Natural killer cell treated with Interleukin-12 subunit alpha and Interleukin-12 subunit beta and Interleukin-15 and Interleukin-18, amount 100 ng/mL, for 72 hours (primary cell): Measurements from ENCODE around the gene COPE. TPM values are rescaled to one million over a fixed set of nuclear protein-coding genes. Genes with fewer than 3 reads are reported as not detected.

Experiments used
- ATAC-seq, 2 donors: fragments of 150-1000 bp; cut with Tn5 transposase in 1 of 2; sonication (Bioruptor Pico), chemical (Tn5 transposase) in 1 of 2; 2 replicates each; pipeline ENCODE4 v1.10.0; 2021
- DNase-seq: peaks from one replicate; pipeline ENCODE4 v3.0.0; 2022; ENCODE audit warnings: low spot score
- H3K27ac Mint-ChIP-seq, 2 donors: 1 replicate in 1 of 2; 2 replicates in 1 of 2; pipeline ENCODE4 v1.8.0; 2022; ENCODE audit warnings: mixed read lengths in 2 of 2, mild to moderate bottlenecking in 1 of 2, moderate library complexity in 1 of 2
- H3K27me3 Mint-ChIP-seq, 2 donors: 1 replicate in 1 of 2; 2 replicates in 1 of 2; pipeline ENCODE4 v1.8.0; 2022; ENCODE audit warnings: mixed read lengths in 2 of 2
- H3K36me3 Mint-ChIP-seq: one replicate; pipeline ENCODE4 v1.8.0; 2022; ENCODE audit warnings: mixed read lengths
- H3K4me1 Mint-ChIP-seq, 2 donors: 1 replicate in 1 of 2; 2 replicates in 1 of 2; pipeline ENCODE4 v1.8.0; 2022; ENCODE audit warnings: low read depth in 2 of 2, mixed read lengths in 2 of 2, mild to moderate bottlenecking in 1 of 2
- H3K4me3 Mint-ChIP-seq: one replicate; pipeline ENCODE4 v1.8.0; 2022; ENCODE audit warnings: mixed read lengths
- H3K9me3 Mint-ChIP-seq: 2 replicates; pipeline ENCODE4 v1.8.0; 2022; ENCODE audit warnings: mixed read lengths
- total RNA-seq, 2 donors: library from RNA; stranded (reverse); gene quantifications; one replicate each; pipeline ENCODE4 v1.2.3, GENCODE V29; 2022

COPE gene
- total RNA-seq, 2 donors from 2014 or later: 204 to 275 TPM

GRCh38 chr19:18948075-18948975 lies 29.1 kb upstream of the COPE start:
- H3K4me1 Mint-ChIP-seq: peaks cover 0 to 2% of the 10 kb centered on the region in 2 donors
- no peak overlapping the region for H3K4me3 Mint-ChIP-seq
- H3K36me3 Mint-ChIP-seq: no peaks in the 10 kb centered on the region
- peaks cover 11 to 14% of the 10 kb centered on the region in 2 donors for H3K27me3 Mint-ChIP-seq
- no peak overlapping the region for H3K27ac Mint-ChIP-seq
- ATAC-seq: peak in 1 of 2 donors; percentile 12
- no peak for DNase-seq
- H3K9me3 Mint-ChIP-seq: no peaks in the 10 kb centered on the region

DNA sequence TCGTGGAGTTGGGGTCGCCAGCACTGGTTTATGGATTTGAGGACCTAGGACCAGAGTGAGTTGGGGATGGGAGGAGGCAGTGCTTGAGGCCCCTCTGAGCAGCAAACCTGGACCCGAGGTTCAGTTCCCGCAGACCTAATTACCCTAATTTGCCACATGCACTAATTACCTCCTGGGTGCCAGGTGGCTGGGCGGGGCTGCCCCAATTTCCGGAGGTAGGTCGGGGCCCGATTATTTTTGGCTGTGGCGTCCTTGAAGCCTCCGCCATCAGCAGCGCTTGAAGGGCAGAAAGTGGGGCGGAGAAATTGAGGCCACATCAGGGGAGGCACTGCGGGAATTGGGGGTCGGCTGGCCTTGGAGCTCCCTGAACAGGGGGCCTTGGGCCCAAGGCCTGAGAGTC lies 27.7 kb upstream of the COPE start:
- ATAC-seq: no peak
- Mint-ChIP-seq H3K27ac (no peak overlapping the region), H3K4me1 (peaks cover 0 to 2% of the 10 kb centered on the region in 2 donors), H3K4me3 (no peak overlapping the region), H3K27me3 (peaks cover 18 to 22% of the 10 kb centered on the region in 2 donors), H3K36me3 (no peaks in the 10 kb centered on the region), H3K9me3 (no peaks in the 10 kb centered on the region)
- no peak for DNase-seq

- Mint-ChIP-seq H3K4me1 (peaks cover 0 to 5% of the 10 kb centered on the region in 2 donors), H3K4me3 (no peak overlapping the region), H3K27ac (no peak overlapping the region), H3K9me3 (no peaks in the 10 kb centered on the region), H3K36me3 (no peaks in the 10 kb centered on the region), H3K27me3 (peaks cover 16 to 20% of the 10 kb centered on the region in 2 donors)
- ATAC-seq (no peak), DNase-seq (no peak)
Measured at GRCh38 chr19:18946335-18946734, 27.1 kb upstream of the COPE start.

DNA sequence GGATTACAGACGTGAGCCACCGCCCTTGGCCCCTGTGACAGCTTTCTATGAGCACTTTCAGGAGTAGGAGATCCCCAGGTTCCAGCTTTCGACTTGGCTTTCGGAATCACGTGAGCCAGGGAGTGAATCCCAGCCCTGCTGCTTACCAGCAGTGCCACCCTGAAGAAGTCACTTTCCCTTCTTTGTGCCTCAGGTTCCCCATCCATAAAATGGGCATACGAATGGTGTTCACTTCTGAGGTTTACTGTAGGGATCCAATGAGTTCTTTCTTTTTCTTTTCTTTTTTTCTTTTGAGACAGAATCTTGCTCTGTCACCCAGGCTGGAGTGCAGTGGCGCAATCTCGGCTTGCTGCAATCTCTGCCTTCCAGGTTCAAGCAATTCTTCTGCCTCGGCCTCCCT lies 26.1 kb upstream of the COPE start:
- no peaks in the 10 kb centered on the region for H3K36me3 Mint-ChIP-seq
- no peak for ATAC-seq

GRCh38 chr19:18943465-18943864 lies 24.3 kb upstream of the COPE start:
- no peak for ATAC-seq

More for the DNA sequence above, 26.1 kb upstream of the COPE start:
- H3K4me1 Mint-ChIP-seq: peaks cover 0 to 6% of the 10 kb centered on the region in 2 donors
- no peak for DNase-seq
- no peak overlapping the region for H3K27ac Mint-ChIP-seq
- H3K27me3 Mint-ChIP-seq: peaks cover 16 to 22% of the 10 kb centered on the region in 2 donors
- no peaks in the 10 kb centered on the region for H3K9me3 Mint-ChIP-seq
- no peak overlapping the region for H3K4me3 Mint-ChIP-seq

DNA sequence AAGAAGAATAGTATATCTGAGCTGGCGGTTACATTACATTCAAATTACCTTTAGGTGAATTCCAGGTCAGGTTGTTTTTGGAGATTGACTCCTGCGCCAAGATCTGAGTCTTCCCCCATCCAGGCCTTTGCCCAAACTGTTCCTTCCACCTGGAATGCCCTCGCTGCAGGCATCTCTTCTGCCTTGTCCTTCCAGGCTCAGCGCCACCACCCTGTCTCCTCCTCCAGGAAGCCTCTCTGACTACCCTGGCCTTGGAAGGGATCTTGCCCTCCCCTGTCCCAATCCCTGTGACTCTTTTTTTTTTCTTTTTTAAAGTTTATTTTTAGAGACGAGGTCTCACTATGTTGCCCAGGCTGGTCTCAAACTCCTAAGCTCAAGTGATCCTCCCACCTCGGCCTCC lies 23.5 kb upstream of the COPE start:
- ATAC-seq (no peak), DNase-seq (no peak)
- Mint-ChIP-seq H3K9me3 (no peaks in the 10 kb centered on the region), H3K4me1 (peaks cover 0 to 7% of the 10 kb centered on the region in 2 donors), H3K36me3 (no peaks in the 10 kb centered on the region), H3K27me3 (peaks cover 29 to 31% of the 10 kb centered on the region in 2 donors), H3K4me3 (peak overlapping the region; percentile 39), H3K27ac (peak overlapping the region in 1 of 2 donors; percentile 26)

More at GRCh38 chr19:18943465-18943864, 24.3 kb upstream of the COPE start:
- H3K4me1 Mint-ChIP-seq: peaks cover 0 to 7% of the 10 kb centered on the region in 2 donors
- no peak overlapping the region for H3K4me3 Mint-ChIP-seq
- H3K36me3 Mint-ChIP-seq: no peaks in the 10 kb centered on the region
- no peak overlapping the region for H3K27ac Mint-ChIP-seq
- peaks cover 29 to 31% of the 10 kb centered on the region in 2 donors for H3K27me3 Mint-ChIP-seq
- no peak for DNase-seq
- no peaks in the 10 kb centered on the region for H3K9me3 Mint-ChIP-seq

DNA sequence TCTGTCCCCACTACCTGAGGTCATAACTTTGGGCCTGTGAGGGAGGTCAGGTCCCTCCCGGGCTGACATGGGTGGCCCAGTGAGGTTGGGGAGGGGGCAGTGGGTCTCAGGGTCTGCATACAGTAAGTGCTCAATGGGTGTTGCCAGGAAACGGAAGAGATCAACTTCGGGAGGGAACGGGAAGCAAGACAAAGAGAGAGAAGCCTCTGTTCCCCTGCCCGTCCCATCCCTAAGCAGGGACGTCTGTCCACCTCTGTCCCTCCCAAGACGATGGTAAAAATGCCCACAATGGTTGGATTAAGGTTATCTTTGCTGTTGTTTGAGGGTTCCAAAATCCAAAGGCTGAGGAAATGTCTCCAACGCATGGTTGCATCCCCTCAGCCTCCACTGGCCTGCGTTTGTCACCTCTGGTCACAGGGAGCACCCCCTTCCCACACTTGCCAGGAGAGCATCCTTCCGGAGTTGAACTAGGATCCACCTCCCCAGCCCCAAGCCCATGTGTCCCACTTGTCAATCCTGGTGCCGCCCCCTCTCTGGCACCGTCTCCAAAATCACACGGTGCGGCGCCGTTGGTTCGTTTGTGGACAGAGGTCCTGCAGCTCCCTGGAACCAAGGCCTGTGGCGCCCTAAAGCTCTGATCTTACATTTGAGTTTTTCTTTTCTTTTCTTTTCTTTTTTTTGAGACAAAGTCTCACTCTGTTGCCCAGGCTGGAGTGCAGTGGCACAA lies 22.6 kb upstream of the COPE start:
- DNase-seq: no peak
- H3K27ac Mint-ChIP-seq: peak overlapping the region in 1 of 2 donors; percentile 26
- ATAC-seq: no peak
- peaks cover 0 to 7% of the 10 kb centered on the region in 2 donors for H3K4me1 Mint-ChIP-seq
- H3K36me3 Mint-ChIP-seq: no peaks in the 10 kb centered on the region
- H3K4me3 Mint-ChIP-seq: peak overlapping the region; percentile 39
- H3K27me3 Mint-ChIP-seq: peaks cover 29 to 31% of the 10 kb centered on the region in 2 donors
- no peaks in the 10 kb centered on the region for H3K9me3 Mint-ChIP-seq

GRCh38 chr19:18940769-18941627 lies 21.8 kb upstream of the COPE start, which contains the start of gene HOMER3:
Gene HOMER3, minus strand, starts transcription at chr19:18941217. Its CDS starts 2,235 bp downstream, at chr19:18938982.
- Mint-ChIP-seq H3K36me3 (no peaks in the 10 kb centered on the region), H3K4me3 (peak within 1 kb of the TSS; percentile 42), H3K9me3 (no peaks in the 10 kb centered on the region), H3K27me3 (peaks cover 21 to 26% of the 10 kb centered on the region in 2 donors), H3K27ac (peak within 1 kb of the TSS in 1 of 2 donors; percentile 26), H3K4me1 (peaks cover 0 to 7% of the 10 kb centered on the region in 2 donors)
- ATAC-seq (peak; percentile 83 to 86), DNase-seq (peak; percentile 74)

- Mint-ChIP-seq H3K27me3 (peaks cover 21 to 26% of the 10 kb centered on the region in 2 donors), H3K9me3 (no peaks in the 10 kb centered on the region), H3K36me3 (no peaks in the 10 kb centered on the region), H3K27ac (no peak overlapping the region), H3K4me3 (peak overlapping the region; percentile 61), H3K4me1 (peaks cover 0 to 7% of the 10 kb centered on the region in 2 donors)
- DNase-seq (no peak), ATAC-seq (peak in 1 of 2 donors; percentile 14)
Measured at GRCh38 chr19:18939922-18940768, 21.0 kb upstream of the COPE start.

- no peak overlapping the region for H3K27ac Mint-ChIP-seq
- H3K4me3 Mint-ChIP-seq: peak overlapping the region; percentile 61
- no peaks in the 10 kb centered on the region for H3K9me3 Mint-ChIP-seq
- peaks cover 0 to 7% of the 10 kb centered on the region in 2 donors for H3K4me1 Mint-ChIP-seq
- H3K27me3 Mint-ChIP-seq: peaks cover 21 to 28% of the 10 kb centered on the region in 2 donors
- no peak for ATAC-seq
- DNase-seq: no peak
- H3K36me3 Mint-ChIP-seq: no peaks in the 10 kb centered on the region
Measured at GRCh38 chr19:18939163-18939562, 20.0 kb upstream of the COPE start.

DNA sequence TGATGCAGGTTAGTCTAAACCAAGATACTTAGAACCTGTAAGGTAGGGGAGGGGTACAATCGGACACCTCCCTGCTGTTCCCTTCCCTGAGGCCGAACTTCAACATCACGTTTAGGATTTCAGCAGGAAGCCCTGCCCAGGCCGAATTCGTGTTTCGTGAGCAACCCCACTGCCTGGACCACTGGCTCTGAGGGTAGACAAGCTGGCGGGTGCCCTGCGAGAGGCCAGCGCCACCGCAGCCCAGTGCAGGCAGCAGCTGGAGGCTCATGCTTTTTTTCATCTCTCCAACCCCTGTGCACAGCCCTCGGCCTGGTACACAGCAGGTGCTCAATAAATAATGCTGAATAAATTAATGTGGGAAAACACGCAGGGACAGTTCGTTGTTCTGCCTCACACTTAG lies 14.1 kb upstream of the COPE start:
- Mint-ChIP-seq H3K9me3 (no peaks in the 10 kb centered on the region), H3K27ac (no peak overlapping the region), H3K4me3 (peak overlapping the region; percentile 39), H3K4me1 (peaks cover 0 to 3% of the 10 kb centered on the region in 2 donors), H3K36me3 (no peaks in the 10 kb centered on the region), H3K27me3 (peaks cover 0 to 6% of the 10 kb centered on the region in 2 donors)
- ATAC-seq (no peak), DNase-seq (no peak)

DNA sequence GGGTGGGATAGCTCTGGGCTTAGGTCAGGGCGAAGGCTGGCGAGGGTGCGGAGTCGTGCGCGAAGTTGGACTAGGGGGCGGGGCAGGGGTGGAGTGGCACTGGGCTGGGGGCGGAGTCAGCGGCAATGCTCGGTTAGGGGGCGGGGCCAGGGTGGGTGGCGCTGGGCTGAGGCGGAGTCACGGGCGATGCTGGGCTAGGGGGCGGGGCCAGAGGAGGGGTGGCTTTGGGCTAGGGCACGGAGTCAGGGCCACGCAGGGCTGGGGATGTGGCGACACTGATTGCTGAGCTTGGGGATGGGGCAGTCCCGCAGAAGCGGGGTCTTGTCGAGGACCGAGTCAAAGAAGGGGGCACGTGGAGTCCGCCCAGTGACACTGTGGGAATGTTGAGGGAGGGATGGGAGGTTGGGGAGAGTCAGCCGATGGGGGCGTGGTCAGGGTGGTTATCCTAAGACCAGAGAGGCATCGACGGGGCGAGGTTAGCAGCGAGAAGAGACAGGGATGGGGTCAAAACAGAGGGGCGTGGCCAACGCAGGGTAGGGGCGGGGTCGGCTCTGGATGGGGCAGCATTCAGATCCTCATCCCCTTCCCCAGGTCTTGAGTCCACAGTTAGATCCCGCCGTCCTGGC lies 13.1 kb upstream of the COPE start:
- peaks cover 0 to 3% of the 10 kb centered on the region in 2 donors for H3K4me1 Mint-ChIP-seq
- DNase-seq: peak; percentile 84
- no peaks in the 10 kb centered on the region for H3K36me3 Mint-ChIP-seq
- peaks cover 0 to 6% of the 10 kb centered on the region in 2 donors for H3K27me3 Mint-ChIP-seq
- H3K4me3 Mint-ChIP-seq: peak overlapping the region; percentile 52
- peak; percentile 90 to 95 for ATAC-seq
- no peak overlapping the region for H3K27ac Mint-ChIP-seq
- H3K9me3 Mint-ChIP-seq: no peaks in the 10 kb centered on the region
